ENCODE measurements around the gene ATXN10.
"Not testable (repeated sequence)": the region's sequence is repeated elsewhere in the genome, so short reads cannot be mapped to it uniquely, and the experiment has no call there.

Gene ATXN10

GRCh38 chr22:45677063-45677462 lies 5.4 kb downstream of the ATXN10 start:
- Histone ChIP-seq H3K9ac (no peak overlapping the region), H3K27ac (no peak overlapping the region), H3K4me1 (peaks cover 56% of the 10 kb centered on the region), H3K4me3 (no peak overlapping the region), H4K20me1 (peaks cover 100% of the 10 kb centered on the region), H3K27me3 (no peaks in the 10 kb centered on the region), H3K4me2 (no peak overlapping the region), H3K36me3 (peaks cover 26% of the 10 kb centered on the region), H3K9me3 (no peaks in the 10 kb centered on the region)
- TF ChIP-seq Cebpa-rat (IDR thresholded peaks at IDR 0.05): no peak

- H3K4me2 ChIP-seq: peak overlapping the region; percentile 13; the same call in 1 of the 2 replicates
- peaks cover 100% of the 10 kb centered on the region for H4K20me1 ChIP-seq
- no peak overlapping the region for H3K9ac ChIP-seq
- no peaks in the 10 kb centered on the region for H3K27me3 ChIP-seq
- no peak for TF ChIP-seq Cebpa-rat (IDR thresholded peaks at IDR 0.05)
- H3K4me1 ChIP-seq: peaks cover 59% of the 10 kb centered on the region
- H3K27ac ChIP-seq: no peak overlapping the region
- H3K9me3 ChIP-seq: no peaks in the 10 kb centered on the region
- no peak overlapping the region for H3K4me3 ChIP-seq
- peaks cover 26% of the 10 kb centered on the region for H3K36me3 ChIP-seq
Observed at GRCh38 chr22:45678961-45679912, 7.6 kb downstream of the ATXN10 start.

DNA sequence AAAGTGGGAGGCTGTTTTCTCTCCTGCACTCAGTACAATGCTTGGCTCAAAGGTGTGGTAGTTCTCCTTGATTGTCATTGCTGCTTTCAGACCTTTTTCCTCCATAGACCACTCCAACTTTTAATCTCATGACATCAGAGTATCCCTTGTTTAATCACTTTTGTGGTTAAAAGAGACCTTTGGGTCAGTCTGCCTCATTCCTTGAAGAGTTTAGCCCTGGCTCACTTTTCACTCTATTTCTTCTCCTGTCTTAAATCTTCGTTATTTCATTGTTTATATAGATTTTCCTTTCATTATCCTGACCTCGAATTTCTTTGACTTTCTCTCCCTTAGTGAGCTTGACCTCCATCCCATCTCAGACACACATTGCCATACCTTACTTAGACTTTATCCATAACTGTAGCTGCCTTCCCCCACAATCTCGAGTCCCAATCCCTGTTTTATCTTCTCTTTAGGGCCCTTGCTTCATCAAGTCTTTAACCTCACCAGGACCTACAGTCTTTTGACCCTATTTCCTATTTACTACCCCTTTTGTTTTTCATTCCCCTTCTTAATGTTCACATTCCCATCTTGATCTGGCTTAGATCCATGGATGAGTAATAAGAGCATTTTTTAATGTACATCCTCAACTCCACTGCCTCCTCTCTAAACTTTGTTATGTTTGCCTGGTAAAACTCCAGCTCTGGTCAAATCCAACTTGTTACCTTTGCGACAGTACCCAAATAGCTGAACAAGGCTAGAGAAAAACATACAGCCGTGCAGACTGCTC lies 9.5 kb downstream of the ATXN10 start:
- Histone ChIP-seq H3K4me3 (no peak overlapping the region), H3K9me3 (no peaks in the 10 kb centered on the region), H3K4me1 (peaks cover 58% of the 10 kb centered on the region), H3K36me3 (peaks cover 14% of the 10 kb centered on the region), H4K20me1 (peaks cover 100% of the 10 kb centered on the region), H3K27ac (no peak overlapping the region), H3K9ac (no peak overlapping the region), H3K4me2 (peak overlapping the region; percentile 75), H3K27me3 (no peaks in the 10 kb centered on the region)
- TF ChIP-seq Cebpa-rat (IDR thresholded peaks at IDR 0.05): no peak

GRCh38 chr22:45682064-45682463 lies 10.4 kb downstream of the ATXN10 start:
- Histone ChIP-seq H4K20me1 (peaks cover 100% of the 10 kb centered on the region), H3K9me3 (no peaks in the 10 kb centered on the region), H3K4me3 (no peak overlapping the region), H3K27me3 (no peaks in the 10 kb centered on the region), H3K27ac (no peak overlapping the region), H3K4me1 (peaks cover 58% of the 10 kb centered on the region), H3K4me2 (peak overlapping the region; percentile 75), H3K36me3 (peaks cover 5% of the 10 kb centered on the region; the same call in 1 of the 2 replicates), H3K9ac (no peak overlapping the region)
- TF ChIP-seq Cebpa-rat (IDR thresholded peaks at IDR 0.05): no peak

DNA sequence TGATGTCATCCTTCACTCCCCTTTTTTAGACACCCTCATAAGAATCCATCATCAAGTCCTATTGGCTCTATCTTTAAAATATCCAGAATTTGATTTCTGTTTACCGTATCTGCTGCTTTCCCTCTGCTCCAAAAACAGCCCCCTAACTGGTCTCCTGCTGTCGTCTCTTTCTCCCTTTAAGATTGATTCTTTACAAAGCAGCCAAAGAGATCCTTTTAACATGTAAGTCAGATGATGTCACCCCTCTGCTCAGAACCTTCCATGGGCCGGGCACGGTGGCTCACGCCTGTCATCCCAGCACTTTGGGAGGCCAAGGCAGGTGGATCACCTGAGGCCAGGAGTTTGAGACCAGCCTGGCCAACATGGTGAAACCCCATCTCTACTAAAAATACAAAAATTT lies 11.1 kb downstream of the ATXN10 start:
- not testable (repeated sequence) for H3K36me3 ChIP-seq, H3K27me3 ChIP-seq, H3K9ac ChIP-seq, H3K27ac ChIP-seq, H3K9me3 ChIP-seq, H3K4me3 ChIP-seq
- H3K4me1 ChIP-seq: peaks cover 58% of the 10 kb centered on the region
- H4K20me1 ChIP-seq: peaks cover 100% of the 10 kb centered on the region
- peak overlapping the region; percentile 75 for H3K4me2 ChIP-seq

GRCh38 chr22:45683248-45683647 lies 11.6 kb downstream of the ATXN10 start:
- Histone ChIP-seq H3K4me3 (no peak overlapping the region), H3K36me3 (0 out of 2 replicates have a peak, but pooled peaks cover 4% of the 10 kb centered on the region), H3K9ac (no peak overlapping the region), H3K27me3 (no peaks in the 10 kb centered on the region), H3K9me3 (no peaks in the 10 kb centered on the region), H4K20me1 (peaks cover 100% of the 10 kb centered on the region), H3K4me2 (peak overlapping the region; percentile 75), H3K27ac (no peak overlapping the region), H3K4me1 (peaks cover 57% of the 10 kb centered on the region)
- TF ChIP-seq Cebpa-rat (IDR thresholded peaks at IDR 0.05): no peak

- H3K4me2 ChIP-seq: peak overlapping the region; percentile 75
- peaks cover 53% of the 10 kb centered on the region for H3K4me1 ChIP-seq
Observed at GRCh38 chr22:45683680-45684079, 12.0 kb downstream of the ATXN10 start.

DNA sequence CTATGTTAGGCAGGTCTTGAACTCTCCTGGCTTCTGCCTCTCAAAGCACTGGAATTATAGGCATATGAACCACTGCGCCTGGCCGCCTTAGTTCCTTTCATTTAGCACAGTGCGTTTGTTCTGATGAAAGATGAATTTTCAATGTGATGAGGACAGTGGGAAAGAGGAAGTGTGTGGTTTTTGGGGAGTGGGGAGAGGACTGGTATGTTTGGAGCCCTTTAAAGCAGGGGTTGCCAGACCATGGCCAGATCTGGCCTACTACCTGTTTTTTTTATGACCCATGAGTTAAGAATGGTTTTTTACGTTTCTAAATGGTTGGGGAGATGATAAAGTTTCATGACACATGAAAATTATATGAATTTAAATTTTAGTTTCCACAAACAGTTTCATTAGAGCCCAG lies 12.5 kb downstream of the ATXN10 start:
- H3K9me3 ChIP-seq: no peaks in the 10 kb centered on the region
- H3K4me2 ChIP-seq: peak overlapping the region; percentile 75
- no peak overlapping the region for H3K4me3 ChIP-seq
- H4K20me1 ChIP-seq: peaks cover 100% of the 10 kb centered on the region
- peaks cover 7% of the 10 kb centered on the region; the same call in 1 of the 2 replicates for H3K36me3 ChIP-seq
- TF ChIP-seq Cebpa-rat (IDR thresholded peaks at IDR 0.05): no peak
- peak overlapping the region; percentile 23; the same call in 1 of the 2 replicates for H3K27ac ChIP-seq
- H3K27me3 ChIP-seq: no peaks in the 10 kb centered on the region
- peak overlapping the region; percentile 5; the same call in 1 of the 2 replicates for H3K9ac ChIP-seq
- H3K4me1 ChIP-seq: peaks cover 48% of the 10 kb centered on the region

More at GRCh38 chr22:45683680-45684079, 12.0 kb downstream of the ATXN10 start:
- no peak overlapping the region for H3K27ac ChIP-seq
- H4K20me1 ChIP-seq: peaks cover 100% of the 10 kb centered on the region
- no peak overlapping the region for H3K4me3 ChIP-seq
- TF ChIP-seq Cebpa-rat (IDR thresholded peaks at IDR 0.05): no peak
- H3K36me3 ChIP-seq: 0 out of 2 replicates have a peak, but pooled peaks cover 4% of the 10 kb centered on the region
- no peaks in the 10 kb centered on the region for H3K9me3 ChIP-seq
- H3K9ac ChIP-seq: peak overlapping the region; percentile 5; the same call in 1 of the 2 replicates
- H3K27me3 ChIP-seq: no peaks in the 10 kb centered on the region

DNA sequence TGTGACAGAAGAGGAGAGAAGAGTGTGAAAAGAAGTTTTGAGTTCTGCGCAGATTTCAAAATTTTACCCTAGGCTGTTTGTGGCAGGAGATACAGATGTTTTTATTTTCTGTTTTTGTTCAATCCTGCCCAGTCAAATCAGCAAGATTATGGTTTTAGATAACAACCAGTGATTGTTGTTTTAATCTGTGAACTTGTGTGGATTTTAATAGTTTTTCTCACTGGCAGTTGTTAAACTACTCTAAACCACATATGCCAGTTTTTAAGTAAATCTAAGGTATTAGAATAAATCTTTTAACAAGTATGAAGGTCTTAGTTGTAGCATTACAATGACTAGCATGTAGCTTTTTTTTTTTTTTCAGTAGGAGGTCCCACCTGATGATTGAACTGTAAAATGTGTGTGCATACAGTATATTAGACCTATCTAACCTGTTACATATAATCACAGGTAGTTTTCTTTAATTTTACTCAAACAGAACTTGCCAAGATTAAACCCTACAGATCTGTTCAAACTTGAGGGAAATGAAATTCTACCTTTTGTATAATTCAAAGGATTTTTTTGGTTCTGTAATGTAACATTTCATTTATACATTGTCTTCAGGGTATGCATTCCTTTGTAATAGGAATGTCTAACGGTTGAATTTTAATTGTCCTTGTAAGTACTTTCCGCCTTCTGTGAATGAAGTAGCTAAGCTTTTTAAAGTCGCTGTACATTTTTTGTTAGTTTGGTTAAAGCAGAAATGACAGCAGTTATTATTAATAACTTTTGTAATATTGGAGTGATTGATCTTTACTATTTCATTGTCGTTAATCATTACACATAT lies 13.3 kb downstream of the ATXN10 start:
- no peak overlapping the region for H3K4me3 ChIP-seq

More for the DNA sequence above, 13.3 kb downstream of the ATXN10 start:
- no peak for TF ChIP-seq Cebpa-rat (IDR thresholded peaks at IDR 0.05)
- no peak overlapping the region for H3K9ac ChIP-seq
- H3K36me3 ChIP-seq: peaks cover 11% of the 10 kb centered on the region
- peak overlapping the region; percentile 23; the same call in 1 of the 2 replicates for H3K27ac ChIP-seq
- H3K4me1 ChIP-seq: peaks cover 52% of the 10 kb centered on the region
- peak overlapping the region; percentile 75 for H3K4me2 ChIP-seq
- no peaks in the 10 kb centered on the region for H3K27me3 ChIP-seq
- H3K9me3 ChIP-seq: no peaks in the 10 kb centered on the region
- H4K20me1 ChIP-seq: peaks cover 100% of the 10 kb centered on the region

Measured in BLaER1 (cell line).